ENCODE data around the gene ANKRD52.
A peak's percentile ranks its signal among the peaks of the same experiment; 100 is the strongest.

Gene ANKRD52

DNA sequence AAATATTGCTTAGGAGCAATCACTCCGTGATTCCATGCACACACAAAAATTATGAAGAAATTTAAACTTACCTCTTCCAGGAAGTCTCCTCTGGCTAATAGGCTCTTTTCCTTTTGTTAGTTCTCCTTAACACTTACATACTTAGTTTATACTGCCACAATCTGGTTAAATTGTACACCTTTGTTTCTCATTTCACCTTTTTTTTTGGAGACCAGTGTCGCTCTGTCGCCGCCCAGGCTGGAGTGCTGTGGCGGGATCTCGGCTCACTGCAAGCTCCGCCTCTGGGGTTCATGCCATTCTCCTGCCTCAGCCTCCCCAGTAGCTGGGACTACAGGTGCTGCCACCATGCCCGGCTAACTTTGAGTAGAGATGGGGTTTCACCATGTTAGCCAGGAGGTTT is 2.2 kb upstream of the ANKRD52 start:
- Mint-ChIP-seq H3K4me1 (peaks cover 40% of the 10 kb centered on the region), H3K27ac (peak overlapping the region; percentile 23 to 43 (median 26)), H3K36me3 (ENCODE audit: low read depth) (peaks cover 6% of the 10 kb centered on the region), H3K9me3 (peaks cover 2% of the 10 kb centered on the region), H3K27me3 (ENCODE audit: low read depth) (no peaks in the 10 kb centered on the region), H3K4me3 (peak overlapping the region; percentile 40 to 68 (median 61))
- TF ChIP-seq, protein P1, sequence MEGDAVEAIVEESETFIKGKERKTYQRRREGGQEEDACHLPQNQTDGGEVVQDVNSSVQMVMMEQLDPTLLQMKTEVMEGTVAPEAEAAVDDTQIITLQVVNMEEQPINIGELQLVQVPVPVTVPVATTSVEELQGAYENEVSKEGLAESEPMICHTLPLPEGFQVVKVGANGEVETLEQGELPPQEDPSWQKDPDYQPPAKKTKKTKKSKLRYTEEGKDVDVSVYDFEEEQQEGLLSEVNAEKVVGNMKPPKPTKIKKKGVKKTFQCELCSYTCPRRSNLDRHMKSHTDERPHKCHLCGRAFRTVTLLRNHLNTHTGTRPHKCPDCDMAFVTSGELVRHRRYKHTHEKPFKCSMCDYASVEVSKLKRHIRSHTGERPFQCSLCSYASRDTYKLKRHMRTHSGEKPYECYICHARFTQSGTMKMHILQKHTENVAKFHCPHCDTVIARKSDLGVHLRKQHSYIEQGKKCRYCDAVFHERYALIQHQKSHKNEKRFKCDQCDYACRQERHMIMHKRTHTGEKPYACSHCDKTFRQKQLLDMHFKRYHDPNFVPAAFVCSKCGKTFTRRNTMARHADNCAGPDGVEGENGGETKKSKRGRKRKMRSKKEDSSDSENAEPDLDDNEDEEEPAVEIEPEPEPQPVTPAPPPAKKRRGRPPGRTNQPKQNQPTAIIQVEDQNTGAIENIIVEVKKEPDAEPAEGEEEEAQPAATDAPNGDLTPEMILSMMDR (IDR thresholded peaks at IDR 0.05; ENCODE audit: unreplicated experiment in 3 of 3), result no peak

DNA sequence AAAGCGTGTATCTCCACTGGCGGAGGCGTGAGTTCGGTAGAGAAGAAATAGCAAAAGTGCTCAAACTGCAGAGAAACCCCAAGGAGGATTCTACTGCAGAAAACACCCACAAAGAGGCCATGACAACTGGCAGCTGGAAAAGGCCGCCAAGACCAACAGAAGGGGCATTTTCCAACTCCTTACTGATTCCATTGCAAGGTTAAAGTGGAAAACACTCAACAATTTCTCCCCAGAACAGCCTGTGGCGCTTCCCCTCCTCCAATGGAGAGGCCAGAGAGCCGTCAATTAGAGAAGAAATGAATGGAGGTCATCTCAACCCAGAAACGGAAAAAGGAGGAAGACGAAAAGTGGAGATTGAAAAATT is 618 bp upstream of the ANKRD52 start:
- H3K4me1 Mint-ChIP-seq, result peaks cover 40% of the 10 kb centered on the region
- peaks cover 19% of the 10 kb centered on the region for H3K36me3 Mint-ChIP-seq (ENCODE audit: low read depth)
- peaks cover 2% of the 10 kb centered on the region for H3K9me3 Mint-ChIP-seq
- no peaks in the 10 kb centered on the region for H3K27me3 Mint-ChIP-seq (ENCODE audit: low read depth)
- H3K4me3 Mint-ChIP-seq, result peak overlapping the region; percentile 88 to 89 (median 89)
- peak overlapping the region; percentile 94 to 98 (median 95) for H3K27ac Mint-ChIP-seq
- TF ChIP-seq, protein P1 (IDR thresholded peaks at IDR 0.05; ENCODE audit: unreplicated experiment in 3 of 3), result no peak

DNA sequence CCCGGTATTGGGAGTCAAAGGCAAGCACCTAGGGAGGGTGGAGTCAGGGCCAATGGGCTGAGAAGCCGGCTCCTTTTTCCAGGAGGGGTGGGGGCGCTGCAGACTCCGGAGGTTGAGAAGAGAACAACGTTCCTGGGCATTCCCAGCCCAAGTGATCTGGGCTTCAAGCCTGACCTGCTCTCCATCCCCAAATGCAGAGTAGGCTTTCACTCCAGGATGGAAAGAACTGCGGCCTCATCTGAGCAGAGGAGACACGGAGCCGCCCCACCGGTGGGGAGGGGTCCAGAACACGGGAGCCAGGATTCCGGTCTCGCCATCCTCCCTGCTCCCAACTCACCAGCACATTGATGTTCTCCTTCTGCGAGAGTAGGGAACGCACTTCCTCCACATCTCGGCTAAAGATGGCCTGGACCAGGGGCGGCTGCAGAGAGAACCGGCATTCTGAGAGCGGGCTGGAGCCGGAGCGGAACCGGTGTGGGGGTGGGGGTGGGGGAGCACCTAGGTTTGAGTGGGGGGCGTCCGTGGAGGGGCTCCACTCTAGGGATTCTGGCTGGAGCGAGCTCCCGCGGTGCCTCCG is 605 bp downstream of the ANKRD52 start:
- Mint-ChIP-seq H3K9me3 (peaks cover 2% of the 10 kb centered on the region), H3K36me3 (ENCODE audit: low read depth) (peaks cover 31% of the 10 kb centered on the region), H3K27ac (peak overlapping the region; percentile 81 to 94 (median 91)), H3K4me1 (peaks cover 40% of the 10 kb centered on the region), H3K4me3 (peak overlapping the region; percentile 96), H3K27me3 (ENCODE audit: low read depth) (no peaks in the 10 kb centered on the region)
- TF ChIP-seq, protein P1 (IDR thresholded peaks at IDR 0.05; ENCODE audit: unreplicated experiment in 3 of 3), result no peak

DNA sequence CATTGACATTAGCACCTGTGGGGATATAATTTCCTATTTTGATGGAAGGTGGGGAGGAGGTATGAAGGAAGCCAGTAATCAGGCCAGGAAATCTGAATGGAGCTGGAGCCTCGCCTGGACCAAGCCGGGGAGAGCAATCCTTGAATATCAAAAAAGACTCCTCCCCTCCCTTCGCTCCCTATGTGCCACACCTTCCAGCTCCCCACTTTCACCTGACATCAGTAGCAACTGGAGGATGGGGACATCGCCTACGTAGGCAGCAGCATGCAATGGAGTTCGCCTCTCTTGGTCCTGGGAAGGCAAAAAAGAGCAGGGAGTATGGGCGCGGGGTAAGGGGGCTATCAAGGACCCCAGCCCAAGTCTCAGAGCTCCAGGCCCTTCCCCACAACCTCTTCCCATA is 1.1 kb downstream of the ANKRD52 start:
- Mint-ChIP-seq H3K36me3 (ENCODE audit: low read depth) (peaks cover 36% of the 10 kb centered on the region), H3K9me3 (peaks cover 2% of the 10 kb centered on the region), H3K27me3 (ENCODE audit: low read depth) (no peaks in the 10 kb centered on the region), H3K4me3 (peak overlapping the region; percentile 96), H3K4me1 (peaks cover 39% of the 10 kb centered on the region), H3K27ac (peak overlapping the region; percentile 81 to 94 (median 91))
- TF ChIP-seq, protein P1 (IDR thresholded peaks at IDR 0.05; ENCODE audit: unreplicated experiment in 3 of 3), result no peak

DNA sequence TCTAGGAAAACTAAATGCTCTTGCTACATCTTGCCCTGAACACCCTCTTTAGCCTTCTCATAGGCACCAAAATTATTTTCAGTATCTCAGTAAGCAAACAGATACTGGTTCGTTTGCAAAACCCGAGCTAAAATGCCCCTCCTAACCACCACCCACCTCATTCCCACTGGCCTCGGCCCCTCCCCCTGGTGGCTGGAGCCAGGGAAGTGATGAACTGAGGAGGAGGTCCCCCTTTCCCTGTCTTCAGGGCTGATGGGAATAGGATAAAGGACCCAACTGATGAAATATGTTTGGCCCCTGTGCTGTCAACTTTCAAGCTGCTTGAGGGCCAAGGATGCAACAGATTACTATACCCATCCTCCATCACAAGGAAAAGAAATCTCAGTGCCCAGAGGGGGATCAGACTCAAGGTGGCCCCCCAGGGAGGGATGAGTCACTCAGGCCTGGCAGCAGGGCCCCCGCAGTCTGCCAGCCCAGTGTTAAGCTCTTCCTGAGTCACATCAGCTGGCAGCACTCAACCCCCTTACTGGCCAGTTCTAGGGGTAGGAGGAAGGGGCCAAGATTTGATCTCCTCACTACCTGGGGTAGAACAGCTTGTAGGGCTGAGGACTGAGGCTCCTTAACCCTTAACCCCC is 1.7 kb downstream of the ANKRD52 start:
- Mint-ChIP-seq H3K36me3 (ENCODE audit: low read depth) (peaks cover 43% of the 10 kb centered on the region), H3K4me3 (peak overlapping the region; percentile 96), H3K4me1 (peaks cover 32% of the 10 kb centered on the region), H3K9me3 (no peaks in the 10 kb centered on the region), H3K27me3 (ENCODE audit: low read depth) (no peaks in the 10 kb centered on the region), H3K27ac (peak overlapping the region; percentile 69 to 94 (median 81))
- TF ChIP-seq, protein P1 (IDR thresholded peaks at IDR 0.05; ENCODE audit: unreplicated experiment in 3 of 3), result no peak

DNA sequence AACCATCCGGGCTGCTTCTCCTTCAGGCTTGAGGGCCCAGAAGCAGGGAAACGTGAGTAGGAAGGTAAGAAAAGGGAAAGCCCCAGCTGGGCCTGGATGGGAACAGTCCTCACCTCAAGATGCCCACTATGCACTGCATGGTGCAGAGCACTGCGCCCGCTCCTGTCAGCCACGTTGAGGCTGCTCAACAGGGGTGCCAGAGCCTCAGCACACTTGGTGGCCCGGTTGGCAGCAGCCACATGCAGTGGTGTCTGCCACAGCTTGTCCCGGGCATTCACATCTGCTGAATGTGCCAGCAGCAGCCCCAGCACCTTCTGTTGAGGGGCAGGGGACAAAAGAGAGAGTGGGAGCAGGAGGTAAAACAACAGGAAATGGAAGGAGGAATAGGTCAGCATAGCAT is 2.5 kb downstream of the ANKRD52 start:
- Mint-ChIP-seq H3K27ac (no peak overlapping the region), H3K27me3 (ENCODE audit: low read depth) (no peaks in the 10 kb centered on the region), H3K36me3 (ENCODE audit: low read depth) (peaks cover 45% of the 10 kb centered on the region), H3K9me3 (no peaks in the 10 kb centered on the region), H3K4me3 (peak overlapping the region; percentile 40 to 96 (median 96)), H3K4me1 (peaks cover 26% of the 10 kb centered on the region)
- TF ChIP-seq, protein P1 (IDR thresholded peaks at IDR 0.05; ENCODE audit: unreplicated experiment in 3 of 3), result no peak

Data from nephron (organoid).